NCI-H345 treated with DMSO at 0.1 percent for 48 hours (cell line): ENCODE data around the gene USP13.

Source experiments
- DNase-seq: peaks from one replicate; lab custom pipeline; 2025; ENCODE audit not compliant: unreplicated experiment; lab: John Stamatoyannopoulos, UW

The USP13 gene

DNA sequence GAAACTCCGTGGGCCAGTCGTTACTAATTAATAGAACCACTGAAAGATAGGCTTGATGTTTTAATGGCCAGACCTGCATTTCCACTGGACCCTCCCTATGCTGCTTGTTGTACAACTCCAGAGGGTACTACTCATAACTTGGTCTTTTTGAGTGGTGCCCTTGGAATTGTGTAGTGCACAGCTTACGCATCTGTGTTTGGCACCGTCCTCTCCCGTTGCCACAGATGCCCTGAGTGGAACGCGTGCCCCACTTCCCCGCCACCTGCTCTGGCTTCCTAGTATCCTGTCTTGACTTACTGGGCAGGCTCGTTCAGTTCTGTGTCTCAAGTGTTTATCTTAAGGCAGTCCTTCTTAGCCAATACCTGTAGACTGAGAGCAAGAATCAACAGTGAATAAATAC, 78.7 kb downstream of the USP13 start:
- no peak for DNase-seq

DNA sequence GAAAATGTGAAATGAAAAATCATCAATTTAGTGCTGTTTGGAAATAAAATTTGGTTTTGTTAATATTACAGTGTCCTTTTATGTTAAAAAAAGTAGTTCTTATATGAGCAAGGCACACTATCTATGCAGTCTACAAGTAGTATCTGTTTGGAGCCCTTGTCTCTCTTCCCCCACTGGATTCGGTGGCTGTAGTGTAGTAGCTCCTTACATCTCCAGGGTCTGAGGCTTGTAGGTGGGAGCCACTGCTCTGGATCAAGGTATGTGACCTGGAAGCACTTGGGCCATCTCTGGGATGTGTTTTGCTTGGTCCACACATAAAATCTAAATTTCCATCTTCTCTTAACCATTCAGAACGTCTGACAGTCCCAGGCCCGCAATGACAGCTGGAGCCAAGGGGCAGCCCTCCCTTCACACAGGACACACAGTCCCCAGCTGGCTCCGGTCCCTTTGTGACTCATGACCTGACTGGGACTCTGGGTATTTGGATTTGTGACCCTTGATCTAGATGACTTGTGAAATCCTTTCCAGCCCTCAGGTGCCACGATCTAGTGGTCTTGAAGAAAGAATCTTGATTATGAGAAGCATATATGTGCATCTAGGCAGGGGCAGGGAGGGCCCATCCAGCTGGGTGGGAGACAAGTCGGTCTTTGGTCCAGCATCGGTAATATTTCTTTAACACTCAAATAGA, 80.0 kb downstream of the USP13 start:
- DNase-seq: no peak

DNA sequence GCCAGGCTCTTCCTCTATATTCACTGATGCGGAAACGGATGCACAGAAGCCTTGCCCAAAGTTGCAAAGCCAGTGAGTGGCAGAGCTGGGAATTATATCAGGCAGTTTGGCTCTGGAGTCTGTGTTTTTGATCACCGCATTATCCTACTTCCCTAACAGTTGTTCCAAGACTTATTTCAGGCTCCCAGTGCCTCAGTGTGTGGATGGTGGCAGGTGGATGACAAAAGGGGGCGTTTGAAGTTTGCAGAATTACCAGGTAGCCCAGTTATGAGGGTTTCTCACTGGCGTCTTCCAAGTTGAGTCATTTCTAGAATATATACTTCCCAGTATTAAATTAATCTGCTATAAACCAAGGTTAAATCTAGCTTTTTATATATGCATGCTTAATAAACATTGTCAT, 81.0 kb downstream of the USP13 start:
- DNase-seq: no peak

DNA sequence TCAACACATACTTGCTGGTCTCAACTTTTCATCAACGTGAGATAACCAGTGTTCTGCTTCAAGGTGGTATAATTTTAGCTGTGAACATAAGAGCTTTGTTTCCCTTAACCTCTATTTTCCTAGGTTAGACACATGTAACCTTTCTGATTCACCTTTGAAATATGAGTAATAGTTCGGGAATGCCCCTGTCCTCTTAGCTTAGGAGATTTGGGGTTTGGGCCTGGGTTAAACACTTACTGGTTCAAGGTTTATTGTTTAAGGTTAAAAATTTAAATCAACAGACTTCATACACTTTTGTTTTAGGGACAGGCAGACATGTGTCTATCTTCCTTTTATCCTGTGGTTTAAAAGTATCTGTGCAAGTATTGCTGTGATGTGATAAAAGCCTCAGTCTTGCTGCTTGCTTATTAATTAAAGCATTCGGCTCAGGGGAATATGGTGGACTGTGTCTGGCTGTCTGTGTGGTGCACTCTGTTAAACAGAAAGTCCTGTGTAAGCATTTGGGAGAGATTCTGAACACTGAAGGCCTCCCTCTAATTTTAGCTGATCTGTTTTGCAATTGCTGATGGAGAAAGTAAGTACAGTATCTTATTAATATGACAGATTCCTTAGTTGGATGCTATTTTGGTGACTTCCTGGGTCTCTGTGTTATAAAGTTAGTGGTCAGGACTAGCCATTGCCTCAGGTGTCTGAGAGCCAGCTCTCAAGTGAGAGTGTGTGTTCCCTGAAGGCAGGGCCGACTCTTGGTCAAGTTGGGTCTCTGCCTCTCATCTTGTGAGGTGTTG, 81.8 kb downstream of the USP13 start:
- no peak for DNase-seq

DNA sequence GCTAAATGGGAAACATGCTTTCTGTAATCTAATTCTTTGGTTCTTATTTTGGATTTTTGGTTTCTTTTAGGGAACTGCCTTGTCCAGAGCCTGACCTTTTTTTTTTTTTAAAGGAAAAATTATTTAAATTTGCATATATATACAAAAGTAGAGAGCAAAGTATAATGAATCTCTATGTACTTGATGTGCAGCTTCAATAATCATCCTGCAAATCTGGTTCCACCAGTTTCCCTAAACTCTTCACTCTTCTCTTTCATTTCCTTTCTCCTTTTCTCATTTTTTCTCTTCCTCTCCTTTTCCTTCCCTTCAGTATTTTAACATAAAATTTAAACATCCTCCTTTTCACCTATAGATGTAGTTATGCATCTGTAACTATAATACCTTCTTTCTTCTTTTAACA, 82.5 kb downstream of the USP13 start:
- DNase-seq: no peak

DNA sequence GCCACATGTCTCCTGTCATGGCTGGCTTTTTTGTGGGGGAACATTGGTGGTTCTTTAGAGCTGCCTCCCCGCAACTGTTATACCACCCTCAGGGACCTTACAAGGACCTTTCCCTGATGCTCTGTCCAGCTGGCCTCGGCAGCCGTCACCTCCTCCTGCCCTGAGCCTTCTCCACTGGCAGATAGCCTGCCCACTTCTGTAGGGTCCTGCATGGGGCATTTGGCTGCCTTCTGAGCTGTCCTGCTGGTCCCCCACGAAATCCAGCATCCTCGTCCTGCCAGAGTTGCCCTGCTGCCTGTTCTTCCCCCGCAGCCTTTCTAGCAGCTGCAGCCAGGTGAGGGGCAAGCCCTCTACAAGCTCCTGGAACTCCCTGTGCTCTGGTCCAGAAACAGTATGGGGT, 86.2 kb downstream of the USP13 start:
- DNase-seq: no peak

DNA sequence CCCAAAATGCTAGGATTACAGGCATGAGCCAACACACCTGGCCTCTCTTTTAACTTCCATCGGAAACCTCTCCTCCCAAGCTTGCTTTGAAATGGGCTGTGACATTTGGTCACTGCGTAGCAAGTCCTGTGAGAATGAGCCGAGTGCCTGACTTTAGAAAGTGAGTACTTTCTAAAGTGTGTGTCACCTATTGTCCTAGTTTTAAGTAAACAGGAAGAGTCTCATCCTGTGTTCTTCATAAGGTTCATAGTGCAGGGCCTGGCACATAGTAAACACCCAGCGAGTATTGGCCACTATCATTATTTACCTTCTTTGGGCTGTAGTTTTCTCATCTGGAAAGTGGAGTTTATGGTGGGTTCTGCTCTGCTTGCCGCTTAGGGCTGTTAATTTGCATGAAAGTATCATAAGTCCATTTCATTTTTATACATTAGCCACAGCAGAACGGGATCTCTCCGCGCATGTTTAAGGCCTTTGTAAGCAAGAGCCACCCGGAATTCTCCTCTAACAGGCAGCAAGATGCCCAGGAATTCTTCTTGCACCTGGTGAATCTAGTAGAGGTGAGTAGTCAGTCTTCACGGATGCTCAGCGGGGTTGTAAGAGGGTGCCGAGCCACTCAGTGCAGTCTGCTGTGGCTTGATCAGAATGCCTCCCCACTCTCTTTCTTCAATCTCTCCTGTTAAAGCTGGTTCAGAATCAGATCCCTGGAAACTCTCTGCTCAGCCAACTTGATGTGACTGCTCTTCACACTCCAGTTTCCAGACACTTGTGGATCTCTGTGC, 87.2 kb downstream of the USP13 start:
- DNase-seq: no peak

DNA sequence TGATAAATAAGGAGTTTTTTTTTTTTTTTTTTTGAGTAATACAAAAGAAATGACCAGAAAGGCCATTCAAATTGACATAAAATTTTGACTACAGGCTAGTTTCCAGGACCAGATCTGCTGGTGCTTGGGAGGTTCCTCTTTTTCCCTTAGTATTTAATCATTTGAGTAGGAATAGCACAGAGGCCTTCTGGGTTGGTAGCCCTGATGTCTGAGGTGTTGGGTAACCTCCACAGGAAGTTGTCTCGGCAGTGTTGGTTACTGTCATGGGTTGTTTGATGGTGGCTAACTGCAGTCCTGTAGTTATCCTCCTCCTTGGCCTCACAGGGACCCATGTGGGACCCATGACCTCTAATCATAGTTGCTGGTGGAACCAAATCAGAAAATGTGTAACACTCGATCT, 91.1 kb downstream of the USP13 start:
- DNase-seq: no peak

DNA sequence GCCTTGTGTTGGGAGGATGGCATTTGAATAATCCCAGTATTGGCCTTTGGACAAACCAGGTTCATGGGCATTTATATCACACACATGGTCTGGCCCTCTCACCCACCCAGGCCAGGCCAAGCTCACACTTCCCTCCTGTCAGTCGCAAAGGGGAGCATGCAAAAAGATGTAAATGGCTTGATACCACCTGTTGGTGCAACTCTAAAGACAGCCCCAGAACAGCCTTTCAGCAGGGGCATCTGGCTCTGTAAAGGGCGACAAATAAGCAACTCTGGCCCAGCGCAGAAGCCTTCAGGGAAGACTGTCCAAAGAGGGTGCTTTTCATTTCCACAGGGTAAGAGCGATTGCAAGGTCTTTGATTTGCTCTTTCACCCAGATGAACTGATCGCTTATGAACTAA, 91.8 kb downstream of the USP13 start:
- no peak for DNase-seq

DNA sequence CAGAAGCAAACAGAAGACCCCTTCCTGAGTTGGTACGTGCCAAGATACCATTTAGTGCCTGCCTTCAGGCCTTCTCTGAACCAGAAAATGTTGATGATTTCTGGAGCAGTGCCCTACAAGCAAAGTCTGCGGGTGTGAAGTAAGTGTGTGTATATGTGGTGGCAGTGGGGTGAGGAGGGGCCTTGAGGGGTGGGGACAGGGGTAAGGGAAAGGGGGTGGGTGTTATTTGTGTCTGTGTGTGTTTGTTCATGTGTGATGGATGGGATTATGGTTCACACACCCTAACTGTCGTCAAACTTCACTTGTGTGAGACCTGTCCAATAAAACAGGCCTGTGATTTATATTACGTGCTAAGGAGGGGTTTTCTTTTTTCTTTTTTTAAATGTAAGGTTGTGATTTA, 92.2 kb downstream of the USP13 start:
- no peak for DNase-seq

DNA sequence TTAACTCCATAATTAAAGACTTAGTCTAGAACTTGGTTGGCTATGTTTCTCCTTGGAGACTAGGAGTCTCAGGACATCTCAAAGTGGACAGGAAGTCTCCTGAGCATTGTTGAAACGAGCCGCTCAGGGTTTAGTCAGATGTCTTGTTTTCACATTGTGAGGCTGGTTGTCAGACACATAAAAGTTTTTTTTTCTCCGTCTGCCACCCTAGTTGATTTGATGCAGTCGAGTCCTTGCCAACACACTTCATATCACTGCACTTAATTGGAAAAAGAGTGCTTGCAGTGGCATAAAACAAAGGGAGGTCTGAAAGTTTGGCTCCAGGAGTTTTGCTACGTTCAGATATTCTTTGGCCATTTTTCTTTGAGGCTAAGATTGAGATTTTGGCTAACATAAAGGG, 92.9 kb downstream of the USP13 start:
- DNase-seq: no peak

DNA sequence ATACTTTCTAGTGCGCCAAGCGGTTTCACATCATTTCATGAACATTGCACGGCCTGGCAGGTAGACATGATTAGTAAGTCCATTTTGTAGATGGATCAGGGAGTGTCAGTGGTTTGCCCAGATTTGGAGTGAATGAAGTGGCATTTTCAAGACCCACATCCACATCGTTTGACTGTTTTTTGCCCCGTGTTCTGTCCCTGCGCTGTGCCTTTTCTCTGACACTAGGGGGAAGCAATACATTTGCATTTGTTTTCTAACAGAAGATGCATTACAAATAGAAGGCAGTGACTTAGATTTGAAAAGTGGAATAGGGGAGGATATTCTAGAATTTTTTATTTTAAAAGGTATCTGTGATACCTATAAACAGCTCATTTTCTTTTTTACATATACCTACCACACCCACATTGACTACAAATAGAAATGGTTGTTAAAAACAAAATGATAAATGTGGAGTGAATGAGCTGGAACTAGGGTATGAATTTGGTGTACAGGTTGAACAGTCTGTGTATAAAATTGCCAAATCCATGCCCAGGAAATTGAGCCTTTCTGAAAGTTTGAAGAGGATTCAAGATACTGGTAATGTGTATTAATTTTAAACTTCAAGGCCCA, 98.0 kb downstream of the USP13 start:
- DNase-seq: peak; percentile 5

DNA sequence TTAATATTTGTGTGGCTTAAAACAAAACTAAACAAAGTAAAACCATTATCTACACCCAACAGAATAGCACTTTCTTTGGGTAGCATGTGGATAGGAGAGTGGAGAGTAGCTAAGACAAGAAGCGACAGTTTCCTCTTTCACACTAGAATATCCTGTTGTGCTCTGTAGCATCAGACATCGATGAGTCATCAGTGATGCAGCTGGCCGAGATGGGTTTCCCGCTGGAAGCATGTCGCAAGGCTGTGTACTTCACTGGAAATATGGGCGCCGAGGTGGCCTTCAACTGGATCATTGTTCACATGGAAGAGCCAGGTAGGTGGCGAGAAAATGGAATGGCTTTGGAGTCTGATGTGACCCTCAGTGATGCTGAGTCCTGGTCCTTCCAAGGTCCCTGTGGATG, 108.1 kb downstream of the USP13 start:
- no peak for DNase-seq

DNA sequence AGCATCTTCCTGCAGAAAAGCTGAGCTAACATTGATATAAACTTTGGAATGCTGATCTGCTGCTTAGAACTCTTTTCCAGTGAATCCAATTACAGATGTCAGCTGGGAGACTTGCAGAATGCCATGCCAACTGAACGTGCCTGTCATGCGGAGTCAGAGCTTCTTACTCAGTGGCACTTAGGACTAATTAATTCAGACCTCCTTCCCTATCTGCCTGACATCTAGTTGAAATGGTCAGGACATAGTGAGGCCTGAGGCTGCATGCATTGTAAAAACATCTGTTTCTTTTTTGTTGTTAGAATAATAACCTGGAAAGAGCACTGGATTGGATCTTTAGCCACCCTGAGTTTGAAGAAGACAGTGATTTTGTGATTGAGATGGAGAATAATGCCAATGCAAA, 112.6 kb downstream of the USP13 start:
- DNase-seq: no peak

DNA sequence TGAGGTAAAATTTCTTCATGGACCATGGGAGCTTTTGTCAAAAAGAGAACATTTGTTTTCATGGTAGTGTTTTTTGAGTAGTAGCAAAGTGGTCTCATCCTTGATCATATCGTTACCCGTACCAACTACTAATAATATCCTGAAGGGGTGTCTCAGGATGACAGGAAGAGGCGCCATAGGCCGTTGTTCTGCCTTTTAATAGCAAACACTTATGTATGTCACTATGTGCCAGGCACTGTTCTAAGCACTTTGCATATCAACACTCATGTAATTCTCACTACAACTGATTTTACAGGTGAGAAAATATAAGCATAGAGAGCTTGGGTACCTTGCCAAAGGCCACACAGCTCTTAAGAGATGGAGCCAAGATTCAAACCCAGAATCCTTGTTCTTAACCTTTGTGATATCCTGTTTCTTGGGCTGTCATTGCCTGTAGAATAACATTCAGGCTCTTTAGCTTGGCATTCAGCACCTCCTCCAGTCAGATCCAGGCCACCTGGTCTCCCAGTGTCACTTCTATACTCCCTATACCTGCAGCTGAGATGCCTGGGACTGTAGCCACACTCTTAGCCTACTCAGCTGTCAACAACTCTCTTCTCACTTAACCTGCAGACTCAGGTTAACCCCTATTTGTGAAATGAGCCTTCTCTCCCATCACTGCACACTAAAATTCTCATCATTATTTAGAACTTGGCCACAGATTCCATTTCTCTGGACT, 113.7 kb downstream of the USP13 start:
- DNase-seq: no peak

DNA sequence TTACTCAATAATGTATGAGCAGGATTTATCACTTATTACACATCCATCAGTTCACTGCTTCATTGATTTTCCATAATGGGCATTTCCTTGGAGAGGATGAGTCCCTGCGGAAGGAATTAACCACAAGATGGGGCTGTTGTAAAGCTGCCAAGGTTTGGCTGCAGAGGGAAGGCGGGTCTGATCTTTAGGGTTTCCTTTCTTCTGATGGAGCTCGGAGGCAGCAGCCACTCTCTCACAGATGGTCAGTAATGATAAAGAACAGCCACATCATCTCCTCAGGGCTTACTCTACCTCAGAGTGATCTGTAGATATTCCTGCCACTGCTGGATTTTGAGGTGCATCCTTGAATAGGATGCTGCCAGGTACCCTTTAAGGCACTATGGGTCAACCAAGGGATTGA, 115.2 kb downstream of the USP13 start:
- no peak for DNase-seq

DNA sequence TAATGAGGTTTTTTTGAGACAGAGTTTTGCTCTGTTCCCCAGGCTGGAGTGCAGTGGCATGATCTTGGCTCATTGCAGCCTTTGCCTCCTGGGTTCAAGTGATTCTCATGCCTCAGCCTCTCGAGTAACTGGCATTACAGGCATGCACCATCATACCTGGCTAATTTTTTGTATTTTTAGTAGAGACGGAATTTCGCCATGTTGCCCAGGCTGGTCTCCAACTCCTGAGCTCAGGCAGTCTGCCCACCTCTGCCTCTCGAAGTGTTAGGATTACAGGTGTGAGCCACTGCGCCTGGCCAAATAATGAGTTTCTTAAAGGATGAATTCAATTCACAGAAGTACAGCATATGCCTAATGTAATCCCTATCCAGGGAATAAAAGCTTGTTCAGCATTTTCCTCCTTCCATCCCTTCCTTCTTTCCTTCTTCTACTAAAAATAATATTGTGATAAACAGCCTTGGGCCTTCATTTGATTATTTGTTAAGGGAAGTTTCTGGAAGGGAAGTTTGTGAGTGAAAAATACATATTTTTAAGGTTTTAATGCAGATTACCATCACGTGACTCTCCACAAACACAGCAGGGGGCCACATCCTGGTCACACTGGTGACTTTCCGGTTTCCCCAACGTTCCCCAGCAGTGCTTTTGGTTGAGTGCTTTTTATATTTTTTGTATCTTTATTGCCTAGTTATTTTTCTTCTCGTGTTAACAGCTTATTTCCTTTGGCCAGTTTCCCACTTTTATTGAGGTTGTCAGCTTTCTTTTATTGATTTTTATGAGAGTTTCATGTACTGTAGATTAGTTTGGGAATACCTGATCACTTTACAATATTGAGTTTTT, 116.8 kb downstream of the USP13 start:
- no peak for DNase-seq

DNA sequence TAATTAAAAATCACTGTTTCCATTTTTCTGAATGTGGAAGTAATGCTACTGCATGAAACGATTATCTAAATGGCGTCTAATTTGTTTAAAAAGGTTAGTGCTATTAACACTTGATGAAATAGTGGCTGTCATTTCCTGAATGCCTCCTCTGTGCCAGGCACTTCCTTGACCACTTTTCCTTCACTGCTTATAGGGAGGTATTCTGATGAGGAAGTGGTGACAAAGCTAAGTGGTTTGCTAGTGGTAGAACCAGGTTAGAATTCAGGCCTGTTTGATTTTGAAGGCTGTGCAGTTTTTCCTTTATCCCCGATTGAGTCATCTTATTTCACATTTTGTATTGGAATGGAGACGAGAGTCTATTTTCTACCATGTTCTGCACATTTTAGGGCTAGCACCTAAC, 119.0 kb downstream of the USP13 start:
- no peak for DNase-seq

DNA sequence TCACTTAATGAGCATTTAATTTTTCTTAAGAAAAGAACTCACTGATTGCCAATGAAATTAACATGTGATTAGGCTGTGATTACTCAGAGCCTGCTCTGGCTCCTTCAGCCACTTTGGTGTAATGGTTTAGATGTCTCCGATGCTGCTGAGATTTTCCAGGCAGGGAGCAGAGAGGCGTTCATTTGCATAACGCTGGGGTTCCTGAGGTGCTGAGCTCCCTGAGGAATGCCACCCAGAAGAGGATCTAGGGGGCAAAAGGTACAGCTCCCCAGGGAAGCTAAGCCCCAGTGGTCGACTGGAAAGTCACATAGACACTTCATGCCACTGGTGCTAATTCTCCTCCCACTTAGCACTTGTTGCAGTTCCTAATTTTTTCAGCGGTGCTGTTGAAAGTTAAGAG, 119.5 kb downstream of the USP13 start:
- no peak for DNase-seq
